NCI-H1092 (cell line): ENCODE measurements around the gene FXYD3.

ENCODE experiments used
- DNase-seq: peaks from one replicate; lab custom pipeline; 2025; lab: John Stamatoyannopoulos, UW

The FXYD3 gene

DNA sequence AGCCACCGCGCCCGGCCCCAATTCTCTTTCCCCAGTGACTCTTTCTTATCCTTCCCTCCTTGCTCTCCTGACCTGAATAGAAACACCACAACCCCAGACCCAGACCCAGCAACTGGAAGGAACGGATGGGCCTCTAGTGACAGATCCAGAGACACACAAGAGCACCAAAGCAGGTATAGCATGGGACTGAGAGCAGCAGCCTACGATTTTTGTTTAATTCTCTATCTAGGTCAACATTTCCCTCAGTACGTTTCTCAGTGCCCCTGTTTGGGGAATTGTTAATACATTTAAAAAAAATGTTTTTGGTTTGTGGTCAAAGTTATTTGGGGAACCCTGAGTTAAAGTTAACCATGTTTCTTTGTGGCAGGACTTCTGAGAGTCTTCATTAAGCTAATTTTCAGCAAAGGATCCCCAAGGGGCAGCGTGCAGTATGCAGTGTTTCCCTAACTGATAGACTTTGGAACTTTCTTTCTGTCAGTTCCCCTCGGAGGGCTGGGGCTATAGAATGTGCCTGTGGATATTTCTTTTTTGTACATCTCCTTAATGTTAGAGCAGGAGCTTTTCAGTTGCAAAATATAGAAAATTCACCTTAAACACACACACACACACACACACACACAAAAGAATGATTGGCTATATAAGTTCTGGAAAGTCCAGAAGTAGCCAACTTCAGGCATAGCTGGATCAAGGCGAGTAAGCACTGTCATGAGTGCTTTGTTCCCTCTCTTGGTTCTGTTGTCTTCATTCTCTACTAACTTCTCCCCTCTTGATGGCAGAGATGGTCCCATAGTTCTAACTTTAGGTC is 45.2 kb downstream of the FXYD3 start:
- no peak for DNase-seq

GRCh38 chr19:35161434-35161743 is 45.8 kb downstream of the FXYD3 start:
- no peak for DNase-seq

DNA sequence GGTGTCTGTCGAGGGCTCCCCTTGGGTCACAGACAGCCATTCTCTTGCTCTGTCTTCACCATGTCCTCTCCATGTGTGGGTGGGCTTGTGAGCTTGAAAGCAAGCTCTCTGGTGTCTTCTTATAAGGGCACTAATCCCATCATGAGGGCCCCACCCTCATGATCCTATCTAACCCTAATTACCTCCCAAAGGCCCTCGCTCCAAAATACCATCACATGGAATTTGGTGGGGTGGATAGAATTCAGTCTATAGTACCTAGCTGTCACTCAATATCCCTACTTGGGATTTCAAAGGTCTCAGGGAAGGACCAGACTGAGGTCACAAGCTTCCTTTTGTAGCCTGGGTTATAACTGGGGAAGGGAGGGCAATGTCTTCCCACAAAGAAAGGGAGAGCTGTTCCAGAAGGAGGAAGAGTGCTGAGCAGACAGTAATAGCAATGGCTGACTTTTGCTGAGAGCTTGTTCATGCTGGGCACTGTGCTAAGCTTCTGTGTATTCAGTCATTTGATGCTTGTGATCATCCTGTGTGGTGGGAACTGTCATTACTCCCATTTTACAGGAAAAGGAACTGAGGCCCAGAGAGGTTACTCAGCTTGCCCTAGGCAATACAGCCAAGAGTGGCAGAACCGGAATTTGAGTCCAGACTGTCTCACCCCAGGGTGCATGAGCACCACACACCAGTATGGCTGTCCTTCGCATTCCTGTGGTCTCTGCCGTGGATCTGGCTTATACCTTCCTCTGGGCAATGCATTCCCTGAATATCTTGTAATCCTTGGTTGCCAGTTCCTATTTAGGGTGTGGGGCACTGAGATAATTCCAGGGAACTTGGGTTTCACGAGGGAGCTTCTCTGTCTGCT is 47.1 kb downstream of the FXYD3 start:
- DNase-seq: no peak

- no peak for DNase-seq
Measured at GRCh38 chr19:35164418-35164817, 48.8 kb downstream of the FXYD3 start.

DNA sequence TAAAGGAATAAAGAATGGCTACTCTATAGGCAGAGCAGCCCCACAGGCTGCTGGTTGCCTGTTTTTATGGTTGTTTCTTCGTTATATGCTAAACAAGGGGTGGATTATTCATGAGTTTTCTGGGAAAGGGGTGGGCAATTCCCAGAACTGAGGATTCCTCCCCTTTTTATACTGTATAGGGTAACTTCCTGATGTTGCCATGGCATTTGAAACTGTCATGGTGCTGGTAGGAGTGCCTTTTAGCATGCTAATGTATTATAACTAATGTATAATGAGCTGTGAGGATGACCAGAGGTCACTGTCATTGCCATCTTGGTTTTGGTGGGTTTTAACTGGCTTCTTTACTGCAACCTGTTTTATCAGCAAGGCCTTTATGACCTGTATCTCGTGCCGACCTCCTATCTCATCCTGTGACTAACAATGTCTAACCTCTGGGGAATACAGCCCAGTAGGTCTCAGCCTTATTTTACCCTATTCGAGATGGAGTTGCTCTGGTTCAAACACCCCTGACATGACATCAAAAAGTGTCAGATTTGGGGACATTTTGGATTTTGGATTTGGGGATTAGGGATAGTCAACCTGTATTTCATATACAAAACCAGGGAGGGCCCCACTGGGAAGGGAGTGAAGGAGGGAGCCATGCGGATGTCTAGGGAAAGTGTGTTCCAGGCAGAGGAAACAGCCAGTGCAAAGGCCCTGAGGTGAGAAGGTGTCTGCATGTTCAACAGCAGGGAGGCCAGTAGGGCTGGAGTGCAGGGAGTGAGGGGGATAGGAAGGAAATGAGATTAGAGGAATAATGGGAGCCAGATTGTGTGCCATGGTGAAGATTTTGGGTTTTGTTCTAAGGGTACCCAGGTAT is 49.8 kb downstream of the FXYD3 start:
- DNase-seq: no peak

DNA sequence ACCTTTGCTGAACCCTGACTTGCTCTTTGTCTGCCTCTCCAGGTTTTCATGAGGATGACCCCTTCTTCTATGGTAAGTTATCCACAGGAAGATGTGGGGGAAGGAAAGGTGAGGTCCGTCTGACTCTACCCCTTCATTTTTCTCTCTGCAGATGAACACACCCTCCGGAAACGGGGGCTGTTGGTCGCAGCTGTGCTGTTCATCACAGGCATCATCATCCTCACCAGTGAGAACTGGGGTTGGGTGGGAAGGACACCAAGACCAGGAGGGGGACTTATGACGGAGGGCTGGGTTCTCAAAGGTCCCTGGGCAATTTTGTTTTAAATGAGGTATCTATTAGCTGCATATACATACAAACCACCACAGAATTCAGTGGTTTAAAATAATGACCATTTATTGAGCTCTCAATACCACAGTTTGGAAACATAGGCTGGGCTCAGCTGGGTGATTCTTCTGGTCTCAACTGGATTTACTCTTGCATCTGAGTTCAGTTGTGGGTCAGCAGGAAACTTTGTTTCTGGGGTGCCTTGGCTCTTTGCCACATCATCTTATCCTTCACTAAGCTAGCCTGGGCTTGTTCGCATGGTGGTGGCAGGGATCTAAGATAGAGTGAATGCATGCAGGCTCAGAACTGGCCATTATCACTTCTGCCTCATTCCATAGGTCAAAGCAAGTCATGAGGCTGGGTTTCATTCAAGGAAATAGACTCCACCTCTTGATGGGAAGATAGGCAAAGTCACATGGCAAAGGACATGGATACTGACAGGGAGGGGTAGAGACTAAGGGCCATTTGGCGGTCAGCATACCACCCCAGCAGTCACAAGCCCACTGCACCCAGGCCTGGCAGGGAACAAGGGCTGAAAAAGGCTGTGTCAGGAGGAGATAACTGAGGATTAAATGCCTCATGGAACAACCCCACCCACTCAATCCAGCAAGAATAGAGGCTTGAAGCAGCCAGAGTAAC is 50.8 kb downstream of the FXYD3 start:
- DNase-seq: no peak

- no peak for DNase-seq
Measured at GRCh38 chr19:35167251-35168119, 51.9 kb downstream of the FXYD3 start.

GRCh38 chr19:35168196-35168595 is 52.6 kb downstream of the FXYD3 start:
- DNase-seq: no peak

DNA sequence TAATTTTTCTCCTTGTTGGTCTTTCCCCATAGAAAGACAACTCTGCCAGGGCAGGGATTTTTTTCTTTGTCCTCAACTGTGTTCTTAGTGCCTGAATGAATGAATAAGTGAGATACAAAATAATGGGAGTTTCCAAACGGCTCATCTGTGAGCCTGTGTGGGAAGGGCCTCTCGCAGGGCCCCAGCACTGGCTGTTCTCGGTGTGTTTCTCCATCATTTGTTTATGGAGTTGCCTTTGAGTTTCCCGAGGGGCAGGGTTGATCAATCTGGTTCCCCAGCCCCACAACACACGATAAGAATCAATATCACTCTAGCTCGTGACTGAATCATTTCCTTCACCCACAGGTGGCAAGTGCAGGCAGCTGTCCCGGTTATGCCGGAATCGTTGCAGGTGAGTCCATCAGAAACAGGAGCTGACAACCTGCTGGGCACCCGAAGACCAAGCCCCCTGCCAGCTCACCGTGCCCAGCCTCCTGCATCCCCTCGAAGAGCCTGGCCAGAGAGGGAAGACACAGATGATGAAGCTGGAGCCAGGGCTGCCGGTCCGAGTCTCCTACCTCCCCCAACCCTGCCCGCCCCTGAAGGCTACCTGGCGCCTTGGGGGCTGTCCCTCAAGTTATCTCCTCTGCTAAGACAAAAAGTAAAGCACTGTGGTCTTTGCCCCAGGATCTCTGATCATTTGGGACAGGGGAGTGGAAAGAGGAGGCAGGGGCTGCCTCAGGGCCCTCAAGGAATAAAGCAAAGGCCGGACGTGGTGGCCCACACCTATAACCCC is 53.8 kb downstream of the FXYD3 start:
- no peak for DNase-seq

- no peak for DNase-seq
Measured at GRCh38 chr19:35170359-35171061, 54.9 kb downstream of the FXYD3 start.

DNA sequence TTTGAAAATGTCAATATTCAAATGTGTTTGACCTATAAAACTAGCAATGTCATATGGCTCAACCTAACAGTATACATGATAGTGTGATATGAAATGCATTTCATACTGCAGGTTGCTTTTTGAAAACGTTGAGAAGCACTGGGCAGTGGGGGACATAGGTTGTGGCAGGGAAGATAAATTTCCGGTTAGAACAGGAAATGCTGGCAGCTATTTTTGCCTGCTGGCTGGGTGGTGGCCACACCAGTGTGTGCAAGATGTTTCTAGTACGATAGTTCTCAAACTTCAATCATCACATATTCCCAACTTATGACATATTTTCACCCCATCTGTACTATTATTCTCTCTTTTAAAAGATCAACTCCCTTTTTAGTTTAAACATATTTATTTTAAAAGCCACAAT is 56.1 kb downstream of the FXYD3 start:
- DNase-seq: no peak
